ENCODE data around the gene CCDC146. TPM values are rescaled to one million over a fixed set of nuclear protein-coding genes. Genes with fewer than 3 reads are reported as not detected.
"Not testable (repeated sequence)": the region's sequence is repeated elsewhere in the genome, so short reads cannot be mapped to it uniquely, and the experiment has no call there.

Gene CCDC146
- total RNA-seq, 1 donor from 2014 or later: 11.0 TPM

- intact Hi-C loops (cut with DNase I): no loop called here
- ATAC-seq: no peak
- DNase-seq (ENCODE audit: missing footprints): no peak
These were observed 63.5 kb downstream of the CCDC146 start for GRCh38 chr7:77185866-77186265.

DNA sequence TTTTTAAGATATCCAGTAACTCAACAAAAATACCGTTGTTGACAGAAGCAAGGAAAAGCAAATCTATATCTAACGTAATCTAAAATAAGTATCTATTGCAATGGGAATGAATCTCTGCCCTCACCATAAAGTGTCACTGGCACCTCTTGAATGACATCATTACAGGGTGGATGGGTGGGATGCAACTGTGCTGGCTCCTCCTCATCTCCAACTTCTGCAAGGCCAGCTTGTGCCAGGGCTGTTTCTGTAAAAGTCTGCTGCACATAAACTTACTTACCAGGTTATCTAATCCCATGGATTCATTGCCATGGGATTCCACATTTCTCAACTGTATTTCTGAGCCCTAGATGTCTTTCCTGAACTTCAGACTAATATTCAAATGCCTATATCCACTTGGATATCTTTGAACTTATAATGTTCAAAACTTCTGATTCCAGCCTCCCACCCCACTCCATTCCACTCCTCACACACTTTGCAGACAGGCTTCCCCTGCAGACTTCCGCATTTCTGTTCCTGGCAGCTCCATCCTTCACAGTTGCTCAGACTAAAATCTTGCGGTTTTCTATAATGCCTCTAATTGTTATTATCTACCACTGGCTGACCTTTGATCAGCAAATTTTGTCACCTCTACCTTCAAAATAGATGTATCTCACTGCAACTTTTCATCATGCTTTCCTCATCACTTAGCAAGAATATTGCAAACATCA is 66.5 kb downstream of the CCDC146 start:
- DNase-seq (ENCODE audit: missing footprints) (no peak), ATAC-seq (no peak)
- intact Hi-C loops (cut with DNase I): no loop called here

GRCh38 chr7:77197141-77197540 is 74.7 kb downstream of the CCDC146 start:
- ATAC-seq (no peak), DNase-seq (ENCODE audit: missing footprints) (no peak)
- intact Hi-C loops (cut with DNase I): no loop called here

- peak; percentile 83 for DNase-seq (ENCODE audit: missing footprints)
- intact Hi-C loops (cut with DNase I): no loop called here
These were observed 76.9 kb downstream of the CCDC146 start, which contains the start of gene FGL2 for GRCh38 chr7:77199013-77199966. TSS of gene FGL2 (minus strand) at chr7:77199819. CDS start at chr7:77199793, 26 bp downstream.

DNA sequence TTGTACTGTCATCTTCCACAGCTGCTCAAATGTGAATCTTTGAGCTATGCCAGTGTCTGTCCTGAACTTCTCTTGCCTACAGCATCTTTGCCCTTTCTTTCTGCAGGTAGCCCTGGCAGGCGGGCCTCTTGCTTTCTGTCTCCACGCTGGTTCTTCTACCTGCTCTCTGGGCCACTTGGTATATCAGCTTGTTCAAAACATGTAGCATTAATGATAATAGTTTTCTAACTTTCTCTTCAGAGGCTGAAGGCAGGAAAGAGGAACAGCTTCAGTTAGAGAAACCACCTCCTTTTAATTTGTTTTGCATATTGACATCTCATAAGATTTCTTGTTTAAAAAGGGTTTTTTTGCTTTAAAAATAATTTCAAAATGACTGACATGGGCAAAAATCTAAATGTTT is 78.1 kb downstream of the CCDC146 start:
- intact Hi-C loops (cut with DNase I): no loop called here
- DNase-seq (ENCODE audit: missing footprints) (no peak), ATAC-seq (no peak)

More at GRCh38 chr7:77199013-77199966, 76.9 kb downstream of the CCDC146 start, which contains the start of gene FGL2:
- ATAC-seq: peak; percentile 95

DNA sequence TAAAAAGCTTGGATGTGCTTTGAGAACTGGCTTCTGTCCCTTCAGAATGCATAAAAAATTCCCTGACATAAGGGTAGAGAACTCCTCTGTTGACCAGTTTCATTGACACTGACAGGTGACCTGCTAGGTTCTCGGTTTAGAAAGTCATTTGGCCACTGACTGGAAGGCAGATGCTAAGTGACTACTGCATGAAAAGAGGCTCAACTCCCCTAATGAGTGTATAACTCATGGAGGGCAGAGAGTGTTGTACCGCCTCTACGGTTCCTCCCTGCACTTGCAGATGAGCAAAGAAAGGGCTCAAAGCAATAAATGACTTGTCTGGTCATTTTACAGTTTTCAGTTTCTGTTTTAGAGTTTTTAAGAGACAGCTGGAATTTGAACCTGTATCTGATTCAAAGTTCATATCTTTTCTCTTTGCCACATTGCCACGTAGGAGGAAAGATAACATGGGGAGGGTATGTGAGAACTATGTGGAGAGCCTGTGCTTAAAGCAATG is 80.1 kb downstream of the CCDC146 start:
- intact Hi-C loops (cut with DNase I): no loop called here
- DNase-seq (ENCODE audit: missing footprints) (no peak), ATAC-seq (no peak)

- DNase-seq (ENCODE audit: missing footprints) (no peak), ATAC-seq (no peak)
- intact Hi-C loops (cut with DNase I): no loop called here
These were observed 83.3 kb downstream of the CCDC146 start for GRCh38 chr7:77205706-77206105.

DNA sequence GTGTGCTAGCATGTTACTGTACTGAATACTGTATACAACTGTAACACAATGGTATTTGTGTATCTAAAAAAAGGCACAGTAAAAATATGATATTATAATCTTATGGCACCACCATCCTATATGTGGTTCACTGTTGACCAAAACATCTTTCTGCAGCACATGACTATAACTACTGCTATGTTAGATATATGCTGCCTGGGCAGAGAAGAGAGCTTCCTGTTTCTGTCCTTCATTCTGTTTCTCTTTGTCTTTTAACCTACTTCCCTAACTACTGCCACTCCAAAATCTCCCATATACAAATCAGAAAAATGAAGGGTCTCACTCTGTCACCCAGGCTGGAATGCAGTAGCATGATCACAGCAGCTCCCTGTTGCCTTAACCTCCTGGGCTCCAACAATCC is 86.0 kb downstream of the CCDC146 start:
- intact Hi-C loops (cut with DNase I): no loop called here
- DNase-seq (ENCODE audit: missing footprints): no peak
- peak; percentile 39 for ATAC-seq

DNA sequence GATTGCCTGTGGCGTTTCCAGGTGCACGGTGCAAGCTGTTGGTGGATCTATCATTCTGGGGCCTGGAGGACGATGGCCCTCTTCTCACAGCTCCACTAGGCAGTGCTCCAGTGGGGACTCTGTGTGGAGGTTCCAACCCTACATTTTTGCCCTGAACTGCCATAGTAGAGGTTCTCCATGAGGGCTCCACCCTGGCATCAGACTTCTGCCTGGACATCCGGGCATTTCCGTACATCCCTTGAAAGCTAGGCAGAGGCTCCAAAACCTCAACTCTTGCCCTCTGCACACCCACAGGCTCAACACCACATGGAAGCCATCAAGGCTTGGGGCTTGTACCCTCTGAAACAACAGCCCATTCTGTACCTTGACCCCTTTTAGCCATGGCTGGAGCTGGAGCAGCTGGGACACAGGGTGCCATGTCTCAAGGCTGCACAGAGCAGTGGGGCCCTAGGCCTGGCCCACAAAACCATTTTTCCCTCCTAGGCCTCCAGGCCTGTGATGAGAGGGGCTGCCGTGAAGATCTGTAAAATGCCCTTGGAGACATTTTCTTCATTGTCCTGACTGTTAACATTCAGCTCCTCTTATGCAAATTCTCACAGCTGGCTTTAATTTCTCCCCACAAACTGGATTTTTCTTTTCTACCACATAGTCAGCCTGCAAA is 87.2 kb downstream of the CCDC146 start:
- ATAC-seq (no peak), DNase-seq (ENCODE audit: missing footprints) (no peak)
- intact Hi-C loops (cut with DNase I): no loop called here

DNA sequence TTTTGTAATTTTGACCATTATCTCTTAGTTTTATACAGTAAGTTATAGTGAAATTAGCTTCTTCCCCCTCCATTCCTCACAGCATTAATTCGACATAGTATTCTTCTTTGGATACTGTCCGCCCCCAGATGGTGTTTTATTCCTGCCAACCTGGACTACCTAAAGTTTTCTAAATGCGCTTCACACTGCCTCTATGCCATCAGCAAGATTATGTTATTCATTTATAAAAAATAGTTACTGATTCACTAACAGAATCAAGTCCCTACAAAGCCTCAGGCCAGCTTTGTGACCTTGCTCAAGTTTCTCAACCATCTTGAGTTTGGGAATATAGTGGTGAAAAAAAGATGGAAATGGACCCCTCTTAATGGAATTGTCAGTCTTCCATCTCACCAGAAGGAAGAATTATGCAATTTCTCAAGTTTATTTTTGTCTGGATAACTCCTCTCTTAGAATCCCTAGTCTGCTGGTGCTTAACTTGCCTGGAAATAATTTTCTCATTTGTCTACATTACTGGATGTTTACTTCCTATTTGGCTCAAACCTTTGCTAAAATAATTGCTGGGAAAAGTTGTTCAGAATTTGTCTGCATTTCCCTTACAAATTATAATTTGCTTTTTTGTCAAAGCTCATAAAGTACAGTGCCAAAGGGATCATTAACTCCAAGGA is 93.9 kb downstream of the CCDC146 start:
- intact Hi-C loops (cut with DNase I): no loop called here
- ATAC-seq: no peak
- DNase-seq (ENCODE audit: missing footprints): no peak

GRCh38 chr7:77217474-77218185 is 95.2 kb downstream of the CCDC146 start:
- intact Hi-C loops (cut with DNase I): no loop called here
- DNase-seq (ENCODE audit: missing footprints) (no peak), ATAC-seq (no peak)

DNA sequence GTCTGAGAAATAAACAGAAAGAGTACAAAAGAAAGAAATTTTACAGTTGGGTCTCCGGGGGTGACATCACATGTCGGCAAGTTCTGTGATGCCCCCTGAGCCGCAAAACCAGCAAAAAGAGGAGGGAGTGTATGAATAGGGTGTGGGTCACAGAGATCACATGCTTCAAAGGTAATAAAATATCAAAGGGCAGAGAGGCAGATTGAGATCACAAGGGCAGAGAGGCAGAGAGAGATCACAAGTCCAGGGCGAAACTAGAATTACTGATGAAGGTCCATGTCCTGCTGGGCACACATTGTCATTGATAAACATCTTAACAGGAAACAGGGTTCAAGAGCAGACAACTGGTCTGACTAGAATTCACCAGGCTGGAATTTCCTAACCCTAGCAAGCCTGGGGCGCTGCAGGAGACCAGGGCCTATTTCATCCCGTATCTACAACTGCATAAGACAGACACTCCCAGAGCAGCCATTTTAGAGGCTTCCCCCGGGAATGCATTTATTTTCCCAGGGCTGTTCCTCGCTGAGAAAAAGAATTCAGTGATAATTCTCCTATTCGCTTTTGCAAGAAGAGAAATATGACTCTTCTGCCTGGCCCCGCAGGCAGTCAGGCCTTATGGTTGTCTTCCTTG is 97.4 kb downstream of the CCDC146 start:
- DNase-seq (ENCODE audit: missing footprints); intact Hi-C loops (cut with DNase I): not testable (repeated sequence)

DNA sequence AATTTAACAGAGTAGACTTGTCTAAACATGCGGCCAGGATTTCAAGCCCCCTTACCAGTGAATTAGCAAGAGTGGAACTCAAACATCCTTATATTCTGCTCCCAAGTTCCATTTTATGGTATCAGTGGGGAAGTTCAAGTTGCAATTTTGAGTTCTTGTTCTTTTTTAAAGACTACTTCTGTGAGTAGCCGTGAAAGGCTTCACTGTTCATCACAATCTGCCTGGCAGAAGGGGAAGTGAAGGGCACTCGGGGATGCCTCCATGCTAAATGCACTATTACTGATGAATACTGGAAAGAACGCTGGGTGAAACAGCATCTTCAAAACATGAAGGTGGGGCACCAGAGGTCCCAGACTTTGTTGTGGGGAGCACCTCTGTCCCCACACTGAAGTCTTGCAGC is 99.7 kb downstream of the CCDC146 start:
- intact Hi-C loops (cut with DNase I): no loop called here
- ATAC-seq: peak; percentile 31
- DNase-seq (ENCODE audit: missing footprints): no peak

More for the DNA sequence above, 97.4 kb downstream of the CCDC146 start:
- ATAC-seq: not testable (repeated sequence)

DNA sequence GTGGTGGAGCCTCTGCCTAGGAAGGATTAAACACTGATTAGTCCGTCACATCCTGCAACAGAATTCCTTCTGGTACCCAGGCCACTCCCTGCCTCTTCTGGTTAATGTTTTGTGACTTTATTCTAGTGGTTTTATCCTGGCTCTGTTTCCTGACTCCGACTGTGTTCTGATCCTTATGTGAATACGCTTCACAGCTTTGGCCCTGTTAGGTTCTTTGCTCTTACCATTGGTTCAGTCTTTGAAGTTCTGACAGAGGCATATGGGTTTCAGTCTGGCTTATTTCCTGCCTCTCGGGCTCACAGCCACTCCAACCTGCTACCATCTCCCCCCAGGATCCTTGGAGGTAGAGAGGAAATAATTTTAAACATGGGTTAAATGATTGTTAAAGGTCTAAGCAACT is 100.4 kb downstream of the CCDC146 start:
- no peak for ATAC-seq
- intact Hi-C loops (cut with DNase I): no loop called here

DNA sequence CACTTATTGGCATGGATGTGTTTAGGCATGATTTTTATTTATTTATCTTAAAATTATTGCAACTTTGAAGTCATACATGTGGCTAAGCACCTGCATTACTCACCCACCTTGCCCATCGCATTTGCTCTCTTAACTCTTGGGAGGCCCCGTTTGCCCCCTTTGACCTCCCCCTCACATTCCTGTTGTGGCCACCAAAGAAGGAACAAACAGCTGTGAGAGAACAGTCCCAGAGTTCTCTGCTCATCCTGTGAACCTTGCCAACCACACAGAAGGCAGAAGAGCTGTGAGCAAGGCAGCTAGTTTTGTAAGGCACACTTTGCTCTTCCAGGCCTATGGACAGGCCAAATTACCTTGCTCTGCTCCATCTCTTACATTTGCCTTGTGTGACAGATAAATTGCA is 100.8 kb downstream of the CCDC146 start:
- DNase-seq (ENCODE audit: missing footprints) (no peak), ATAC-seq (peak; percentile 26)
- intact Hi-C loops (cut with DNase I): no loop called here

More for the DNA sequence above, 100.4 kb downstream of the CCDC146 start:
- no peak for DNase-seq (ENCODE audit: missing footprints)

GRCh38 chr7:77226357-77226839 is 104.0 kb downstream of the CCDC146 start:
- no peak for ATAC-seq
- no peak for DNase-seq (ENCODE audit: missing footprints)
- intact Hi-C loops (cut with DNase I): no loop called here

- DNase-seq (ENCODE audit: missing footprints); intact Hi-C loops (cut with DNase I); ATAC-seq: not testable (repeated sequence)
These were observed 106.4 kb downstream of the CCDC146 start for GRCh38 chr7:77228795-77229194.
